ENCODE measurements around the gene ABHD12B.
"Not testable (repeated sequence)": the region's sequence is repeated elsewhere in the genome, so short reads cannot be mapped to it uniquely, and the experiment has no call there.

The ABHD12B gene

GRCh38 chr14:50839691-50840090, 32.2 kb upstream of the ABHD12B start:
- DNase-seq (ENCODE audit: low spot score), result no peak

DNA sequence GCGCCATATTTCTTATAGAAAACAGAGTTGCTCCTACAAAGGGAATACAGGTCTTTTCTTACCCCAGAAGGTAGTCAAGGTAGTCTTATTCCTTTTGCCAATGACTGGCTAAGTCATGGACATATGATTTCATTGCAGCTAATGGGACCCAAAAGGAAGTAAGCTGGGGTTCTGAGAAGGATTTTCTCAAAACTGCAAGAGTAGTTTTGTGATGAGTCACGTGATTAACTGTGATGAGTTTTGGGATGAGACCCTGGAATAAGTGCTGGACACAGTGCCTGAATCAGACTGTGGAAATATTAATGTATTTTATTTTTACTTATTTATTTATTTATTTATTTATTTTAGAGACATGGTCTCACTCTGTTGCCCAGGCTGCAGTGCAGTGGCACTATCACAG, 27.5 kb upstream of the ABHD12B start:
- no peak for DNase-seq (ENCODE audit: low spot score)

DNA sequence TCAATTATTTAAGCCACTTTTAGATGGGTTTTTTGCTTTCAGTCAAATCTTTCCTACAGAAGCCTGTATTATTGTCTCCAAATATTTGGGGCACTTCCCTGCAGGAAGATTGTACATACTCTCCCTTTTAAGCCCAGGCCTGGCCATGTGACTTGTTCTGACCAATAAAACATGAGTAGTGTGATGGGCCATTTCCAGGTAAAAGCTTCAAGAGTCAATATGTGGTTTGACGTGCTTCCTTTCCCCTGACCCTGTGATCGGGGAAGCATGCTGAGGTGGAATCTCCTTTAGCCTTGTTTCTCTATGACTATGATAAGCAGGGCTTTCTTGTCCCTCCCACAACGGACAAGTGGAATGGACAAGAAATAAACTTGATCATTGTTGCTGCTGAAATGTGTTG, 26.7 kb upstream of the ABHD12B start:
- no peak for DNase-seq (ENCODE audit: low spot score)

GRCh38 chr14:50846226-50846880, 25.5 kb upstream of the ABHD12B start:
- no peak for DNase-seq (ENCODE audit: low spot score)

- DNase-seq (ENCODE audit: low spot score), result no peak
These were observed 18.0 kb upstream of the ABHD12B start for GRCh38 chr14:50853891-50854290.

DNA sequence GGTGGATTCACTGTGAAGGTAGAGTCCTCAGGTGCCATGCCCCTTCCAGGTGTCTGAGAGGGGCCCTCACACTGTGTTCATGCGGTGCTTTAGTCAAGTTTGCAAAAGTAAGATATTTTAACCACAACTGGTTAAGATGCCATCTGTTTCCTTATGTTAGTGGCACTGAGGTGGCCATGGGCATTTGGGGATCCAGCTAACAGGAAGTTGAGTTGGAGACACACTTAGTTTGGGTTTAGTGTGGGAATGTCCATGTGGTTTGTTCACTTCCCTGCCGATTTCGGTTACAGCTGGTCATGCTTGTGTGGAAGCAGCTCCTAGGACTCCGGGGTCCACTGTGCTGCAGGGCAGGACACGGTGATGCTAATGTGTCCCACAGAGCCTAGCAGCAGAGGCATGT, 17.3 kb upstream of the ABHD12B start:
- DNase-seq (ENCODE audit: low spot score), result no peak

DNA sequence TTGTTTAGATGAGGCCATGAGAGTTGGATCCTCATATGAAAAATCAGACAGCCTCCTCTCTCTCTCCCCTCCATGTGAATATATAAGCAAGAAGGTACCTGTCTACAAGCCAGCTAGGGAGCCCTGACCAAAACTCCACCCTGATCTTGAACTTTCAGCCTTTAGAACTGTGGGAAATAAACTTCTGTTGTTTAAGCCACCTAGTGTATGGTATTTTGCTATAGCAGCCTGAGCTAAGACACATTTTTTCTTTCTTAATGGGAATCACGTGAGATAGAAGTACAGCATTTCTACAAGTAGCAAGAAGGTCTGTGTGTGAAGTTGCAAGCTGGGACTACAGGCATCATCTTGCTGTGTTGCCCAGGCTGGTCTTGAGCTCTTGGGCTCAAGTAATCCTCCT, 16.3 kb upstream of the ABHD12B start:
- no peak for DNase-seq (ENCODE audit: low spot score)

DNA sequence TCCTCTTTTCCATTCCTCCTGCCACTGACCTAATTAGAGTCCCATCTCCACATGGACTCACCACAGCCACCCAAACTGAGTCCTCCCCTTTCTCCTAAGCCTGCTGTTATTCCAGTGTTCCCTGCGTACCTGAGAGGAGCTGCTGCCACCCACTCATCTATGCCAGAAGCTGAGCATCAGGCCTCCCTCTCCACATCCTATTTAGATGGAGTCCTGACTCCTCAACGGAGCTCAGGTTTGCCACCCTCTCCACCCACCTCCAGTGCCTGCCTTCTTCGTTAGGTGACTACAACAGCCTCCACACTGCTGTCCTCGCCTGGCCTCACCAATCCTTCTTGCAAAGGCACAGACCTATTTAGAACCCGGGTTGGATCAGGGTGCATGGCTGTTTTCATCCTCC, 15.2 kb upstream of the ABHD12B start:
- no peak for DNase-seq (ENCODE audit: low spot score)

- DNase-seq (ENCODE audit: low spot score), result no peak
These were observed 12.6 kb upstream of the ABHD12B start for GRCh38 chr14:50859296-50859624.

DNA sequence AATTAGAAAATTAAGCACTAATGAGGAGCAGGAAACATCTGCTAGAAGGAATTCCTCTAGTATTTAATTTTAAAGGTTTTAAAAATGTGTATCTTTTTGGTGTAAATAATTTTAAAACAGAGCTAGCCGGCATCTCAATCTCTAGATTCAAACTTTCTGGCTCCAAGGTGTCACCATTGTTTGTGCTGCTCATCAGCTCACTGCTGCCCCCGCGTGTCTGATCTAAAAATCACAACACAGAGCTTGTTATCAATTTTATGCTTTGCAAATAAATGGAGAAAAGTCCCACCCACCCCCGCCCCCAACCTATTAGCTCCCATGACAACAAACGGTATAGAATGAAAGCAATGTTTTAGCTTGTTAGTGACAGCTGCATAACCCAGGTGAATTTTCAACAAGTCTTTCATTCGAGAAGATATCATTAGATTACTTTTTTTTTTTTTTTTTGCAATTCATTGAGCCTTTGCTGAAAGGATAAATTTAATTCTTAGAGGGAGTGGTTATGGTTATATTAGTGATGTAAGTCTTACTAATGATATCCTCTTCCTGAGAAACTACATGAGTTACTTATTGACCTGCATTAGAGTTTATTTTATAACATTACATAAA, 11.3 kb upstream of the ABHD12B start:
- peak; percentile 88 for DNase-seq (ENCODE audit: low spot score)

DNA sequence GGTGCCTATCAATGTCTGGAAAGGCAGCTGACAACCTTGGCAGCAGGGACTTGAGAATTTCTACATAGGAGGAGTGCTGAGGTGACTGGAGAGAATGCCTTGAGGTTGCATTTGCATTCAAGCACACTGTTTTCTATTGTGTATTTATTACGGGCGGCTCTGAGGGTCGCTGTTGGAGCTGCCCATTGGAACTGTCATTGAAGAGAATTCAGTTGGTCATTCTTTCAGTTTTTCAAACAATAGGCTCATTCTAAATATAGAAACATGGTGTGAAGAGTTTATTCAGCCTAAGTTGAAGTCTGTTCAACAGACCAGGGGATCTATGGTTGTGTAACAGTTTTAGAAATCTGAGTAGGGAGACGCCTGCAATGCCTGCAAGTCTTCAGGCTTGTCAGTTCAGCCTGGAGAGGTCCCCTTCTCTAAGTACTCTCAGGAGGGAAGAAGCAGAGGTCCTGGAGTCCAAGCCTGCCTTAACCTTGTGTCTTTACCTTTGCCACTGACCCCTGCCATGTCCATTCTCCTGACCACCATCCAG, 9.8 kb upstream of the ABHD12B start:
- DNase-seq (ENCODE audit: low spot score), result no peak

- no peak for DNase-seq (ENCODE audit: low spot score)
These were observed 7.6 kb upstream of the ABHD12B start for GRCh38 chr14:50864237-50864636.

DNA sequence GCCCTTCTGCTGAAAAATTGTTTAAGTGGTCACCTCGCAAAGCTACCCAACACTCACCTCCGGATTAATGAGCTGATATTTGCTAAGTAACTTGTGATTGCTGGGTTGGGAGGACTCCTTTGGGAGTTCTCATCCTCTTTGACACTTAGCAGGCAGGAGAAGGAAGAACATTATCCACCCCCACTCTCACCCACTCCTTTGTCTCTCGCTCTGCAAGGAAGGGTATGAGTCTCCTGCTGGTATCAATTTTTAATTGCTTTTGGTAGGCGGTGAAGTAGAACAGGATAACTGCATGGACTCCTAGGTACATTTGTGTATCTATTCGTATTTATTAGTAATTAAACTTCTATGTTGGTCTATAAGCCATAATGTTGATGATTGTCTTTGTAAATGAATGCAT, 6.9 kb upstream of the ABHD12B start:
- no peak for DNase-seq (ENCODE audit: low spot score)

- DNase-seq (ENCODE audit: low spot score), result no peak
These were observed 6.3 kb upstream of the ABHD12B start for GRCh38 chr14:50865391-50866076.

DNA sequence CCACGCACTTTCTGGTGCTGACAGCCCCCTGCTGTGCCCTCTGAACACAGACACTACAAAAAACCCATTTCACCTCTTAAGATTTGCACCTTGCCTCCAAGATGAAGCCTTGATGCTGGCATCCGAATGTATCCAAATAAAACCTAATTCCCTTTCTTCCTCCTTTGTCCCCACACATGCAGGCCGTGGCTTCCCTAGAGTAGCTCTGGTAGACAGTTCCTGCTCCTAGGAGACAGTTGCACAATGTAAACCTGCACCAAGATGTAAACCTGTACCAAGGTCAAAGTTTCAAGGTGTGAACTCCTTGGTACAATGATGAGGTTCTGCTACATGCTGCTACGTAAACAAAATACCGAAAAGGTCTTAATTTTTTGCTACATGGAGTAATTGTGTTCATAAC, 625 bp upstream of the ABHD12B start:
- DNase-seq (ENCODE audit: low spot score), result no peak

- DNase-seq (ENCODE audit: low spot score), result no peak
These were observed 2.9 kb downstream of the ABHD12B start for GRCh38 chr14:50874757-50875156.

DNA sequence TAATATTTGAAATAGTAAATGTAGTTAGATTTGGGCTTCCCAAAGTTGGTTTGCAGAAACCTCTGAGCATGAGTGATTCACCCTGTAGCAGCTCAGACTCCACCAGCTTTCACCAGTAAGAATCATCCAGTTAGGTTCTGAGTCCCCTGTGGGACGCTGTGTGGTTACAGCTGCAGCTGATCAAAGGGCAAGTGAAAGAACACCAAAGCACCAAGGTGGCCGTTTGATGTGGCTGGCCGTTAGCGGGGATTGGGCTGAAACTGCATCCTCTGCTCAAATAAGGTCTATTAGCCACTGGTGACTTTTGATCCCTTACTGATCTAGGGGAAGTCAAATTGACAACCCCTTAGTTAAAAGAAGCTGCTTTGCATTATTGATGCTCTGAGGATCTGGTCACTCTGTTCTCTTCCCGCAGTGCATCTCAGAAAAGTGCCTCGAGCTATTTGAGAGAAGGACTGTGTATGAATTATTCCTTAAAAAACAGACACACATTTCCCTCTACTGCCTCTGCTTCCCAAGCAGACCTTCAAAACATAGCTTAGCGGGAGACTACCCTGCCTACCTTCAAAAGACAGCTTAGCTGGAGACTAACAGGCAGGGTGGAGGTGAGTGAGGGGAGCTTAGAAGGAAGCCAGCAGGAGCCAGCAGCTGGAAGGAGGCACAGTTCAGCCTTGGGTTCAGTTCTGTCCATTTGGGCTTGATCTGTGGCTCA, 3.7 kb downstream of the ABHD12B start:
- DNase-seq (ENCODE audit: low spot score), result no peak

DNA sequence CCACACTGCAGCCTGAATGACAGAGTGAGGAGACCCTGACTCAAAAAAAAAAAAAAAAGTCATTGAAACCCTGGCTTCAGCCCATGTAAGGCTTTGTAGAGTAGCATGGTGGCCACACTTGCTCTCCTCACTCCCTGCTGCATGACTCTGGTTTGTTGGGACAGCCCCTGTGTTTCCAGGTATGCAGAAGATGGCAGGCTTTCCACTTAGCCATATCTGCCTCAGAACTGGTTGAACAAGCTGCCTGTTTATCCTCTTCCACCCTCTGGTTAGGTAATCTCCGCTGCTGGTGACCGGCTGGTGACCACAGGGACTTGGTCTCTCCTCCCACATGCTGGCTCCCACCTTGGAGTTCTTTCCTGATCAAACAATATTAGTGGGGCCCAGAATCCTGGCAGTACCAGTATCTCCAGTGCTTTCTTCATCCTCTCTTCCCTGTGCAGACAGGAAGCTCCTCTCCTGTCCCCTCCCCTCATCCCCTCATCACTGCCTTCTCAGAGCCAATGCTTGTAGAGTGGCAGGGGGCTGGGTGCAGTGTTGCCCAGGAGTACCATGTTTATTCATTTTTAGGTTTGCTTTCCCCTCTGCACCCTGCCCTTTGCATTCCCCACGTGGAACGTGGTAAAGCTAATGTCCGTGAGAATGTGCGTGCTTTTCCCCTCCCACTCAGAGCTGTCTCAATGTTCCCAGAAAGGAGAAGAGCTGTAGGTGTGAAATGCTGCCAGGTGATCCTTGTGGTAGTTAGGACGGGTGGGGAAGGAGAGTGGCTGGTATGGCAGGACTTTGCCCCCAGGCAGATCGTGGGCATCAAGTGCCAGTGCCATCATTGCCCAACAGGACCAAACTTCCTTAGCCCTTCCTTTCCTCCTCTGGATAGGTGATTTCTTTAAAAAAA, 11.3 kb downstream of the ABHD12B start:
- no peak for DNase-seq (ENCODE audit: low spot score)

DNA sequence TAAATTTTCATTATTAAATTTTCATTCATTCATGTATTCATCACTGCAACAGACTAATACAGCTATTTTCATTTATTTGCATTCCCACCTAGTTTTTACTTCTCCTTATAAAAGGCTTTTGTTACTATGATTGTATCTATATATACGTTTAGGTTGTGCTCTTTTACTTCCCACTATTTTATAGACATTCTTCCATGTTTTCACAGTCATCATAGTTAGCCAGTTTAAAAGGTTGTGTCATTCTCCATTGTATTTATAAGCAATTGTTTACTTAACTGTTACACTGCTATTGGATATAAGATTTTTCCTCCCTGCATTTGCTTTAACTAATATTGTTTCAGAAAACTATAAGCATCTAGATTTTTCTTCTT, 12.0 kb downstream of the ABHD12B start:
- no peak for DNase-seq (ENCODE audit: low spot score)

DNA sequence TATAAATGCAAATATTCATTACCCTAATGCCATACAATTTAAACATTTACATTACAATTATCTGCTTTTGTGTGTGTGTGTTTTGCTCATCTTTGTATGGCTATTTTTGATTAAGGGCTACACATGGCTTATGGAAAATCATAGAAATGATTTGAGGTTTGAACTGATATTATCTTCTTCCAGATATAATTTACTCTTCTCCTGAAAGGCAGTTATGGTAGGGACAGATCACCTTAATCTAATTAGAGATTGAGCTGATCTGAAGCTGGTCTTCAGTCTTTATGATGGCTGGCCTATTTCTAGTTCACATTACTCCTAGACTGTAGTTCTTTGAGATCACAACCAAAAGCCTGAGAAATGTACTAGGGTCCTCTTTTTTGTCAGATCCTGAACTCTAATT, 15.6 kb downstream of the ABHD12B start:
- DNase-seq (ENCODE audit: low spot score), result no peak

DNA sequence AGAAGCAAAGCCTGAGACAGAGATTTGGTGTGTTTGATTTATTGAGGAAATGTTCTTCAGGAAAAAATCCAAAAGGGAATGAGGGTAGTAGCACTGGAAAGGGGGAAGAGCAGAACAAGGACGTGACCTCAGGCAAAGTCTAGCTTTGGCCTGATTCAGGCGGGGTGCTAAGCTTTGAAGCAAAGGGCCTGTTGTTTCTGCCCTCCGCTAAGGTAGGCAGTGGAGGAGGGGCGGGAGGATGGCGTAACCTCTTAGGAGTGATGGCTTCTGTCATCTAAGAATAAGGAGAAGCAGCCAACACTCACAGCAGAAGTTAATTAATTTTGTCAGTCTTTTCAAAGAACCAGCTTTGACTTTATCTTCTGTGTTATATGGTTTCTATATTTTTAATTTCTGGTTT, 20.4 kb downstream of the ABHD12B start:
- DNase-seq (ENCODE audit: low spot score), result no peak

DNA sequence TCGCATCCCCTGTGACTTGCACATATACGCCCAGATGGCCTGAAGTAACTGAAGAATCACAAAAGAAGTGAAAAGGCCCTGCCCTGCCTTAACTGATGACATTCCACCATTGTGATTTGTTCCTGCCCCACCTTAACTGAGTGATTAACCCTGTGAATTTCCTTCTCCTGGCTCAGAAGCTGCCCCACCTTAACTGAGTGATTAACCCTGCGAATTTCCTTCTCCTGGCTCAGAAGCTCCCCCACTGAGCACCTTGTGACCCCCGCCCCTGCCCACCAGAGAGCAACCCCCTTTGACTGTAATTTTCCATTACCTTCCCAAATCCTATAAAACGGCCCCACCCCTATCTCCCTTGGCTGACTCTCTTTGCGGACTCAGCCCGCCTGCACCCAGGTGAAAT, 24.6 kb downstream of the ABHD12B start:
- not testable (repeated sequence) for DNase-seq (ENCODE audit: low spot score)
